Hematopoietic multipotent progenitor cell treated with erythropoietin and hydrocortisone succinate and interleukin-3 and kit ligand, for 17 days (in vitro differentiated cells): ENCODE measurements around the gene ASPSCR1.
"Not testable (repeated sequence)": the region's sequence is repeated elsewhere in the genome, so short reads cannot be mapped to it uniquely, and the experiment has no call there.

Source experiments
- DNase-seq: peaks from one replicate; pipeline ENCODE4 v3.0.0-alpha.2; 2015; ENCODE audit warnings: low spot score

The ASPSCR1 gene

GRCh38 chr17:81960130-81960958, 17.1 kb upstream of the ASPSCR1 start:
- no peak for DNase-seq

- no peak for DNase-seq
Observed at GRCh38 chr17:81961087-81961511, 16.3 kb upstream of the ASPSCR1 start, which contains the start of gene NOTUM. NOTUM (minus strand) TSS chr17:81961187; CDS start chr17:81960909, 278 bp downstream.

- no peak for DNase-seq
Observed at GRCh38 chr17:81961521-81962498, 15.6 kb upstream of the ASPSCR1 start.

- DNase-seq = no peak
Observed at GRCh38 chr17:81962499-81963441, 14.7 kb upstream of the ASPSCR1 start.

- no peak for DNase-seq
Observed at GRCh38 chr17:81964081-81964849, 13.2 kb upstream of the ASPSCR1 start.

- no peak for DNase-seq
Observed at GRCh38 chr17:81966343-81967243, 10.8 kb upstream of the ASPSCR1 start.

GRCh38 chr17:81967244-81967532, 10.2 kb upstream of the ASPSCR1 start:
- no peak for DNase-seq

GRCh38 chr17:81967533-81968395, 9.7 kb upstream of the ASPSCR1 start:
- no peak for DNase-seq

- no peak for DNase-seq
Observed at GRCh38 chr17:81968396-81968745, 9.1 kb upstream of the ASPSCR1 start.

- DNase-seq = no peak
Observed at GRCh38 chr17:81968850-81969812, 8.3 kb upstream of the ASPSCR1 start.

GRCh38 chr17:81973432-81973831, 4.0 kb upstream of the ASPSCR1 start:
- no peak for DNase-seq

GRCh38 chr17:81976332-81977210, 858 bp upstream of the ASPSCR1 start:
- peak; percentile 9 for DNase-seq

- DNase-seq = no peak
Observed at GRCh38 chr17:81978524-81979298, 1.3 kb downstream of the ASPSCR1 start.

- no peak for DNase-seq
Observed at GRCh38 chr17:81980122-81980521, 2.7 kb downstream of the ASPSCR1 start.

- no peak for DNase-seq
Observed at GRCh38 chr17:81980707-81981343, 3.4 kb downstream of the ASPSCR1 start.

GRCh38 chr17:81981511-81981910, 4.1 kb downstream of the ASPSCR1 start:
- not testable (repeated sequence) for DNase-seq
